HepG2 (cell line): Measurements from ENCODE around the gene NEURL2. TPM values are rescaled to one million over a fixed set of nuclear protein-coding genes. Genes with fewer than 3 reads are reported as not detected.
A peak's percentile ranks its signal among the peaks of the same experiment; 100 is the strongest.

Source experiments
- ATAD3A ChIP-seq: sonication (generic); formaldehyde crosslinking; IDR thresholded peaks from 2 replicates; pipeline ENCODE4 v1.4.0; 2020; ENCODE audit warnings: missing genetic modification reagents
- CCDC6 ChIP-seq: sonication (generic); formaldehyde crosslinking; IDR thresholded peaks from 2 replicates; pipeline ENCODE4 v1.8.1; 2022; ENCODE audit warnings: mild to moderate bottlenecking, missing genetic modification reagents, moderate library complexity
- CREB1 ChIP-seq, 2 experiments: fragments of 450-650 bp in 1 of 2; IDR thresholded peaks; 2 replicates each; pipeline ENCODE4 v1.6.1; 2016 to 2017; ENCODE audit warnings: control low read depth in 1 of 2, mild to moderate bottlenecking in 1 of 2, missing compliant biosample characterization in 1 of 2, missing genetic modification characterization in 1 of 2
- EED ChIP-seq: sonication (generic); formaldehyde crosslinking; IDR thresholded peaks from 2 replicates; pipeline ENCODE4 v1.5.0; 2020; ENCODE audit warnings: mild to moderate bottlenecking, missing genetic modification reagents
- FOXK1 ChIP-seq: sonication (generic); formaldehyde crosslinking; IDR thresholded peaks from 2 replicates; pipeline ENCODE4 v1.4.0; 2020; ENCODE audit warnings: low read depth, missing genetic modification reagents, borderline replicate concordance
- FOXP4 ChIP-seq: sonication (generic); formaldehyde crosslinking; IDR thresholded peaks from 2 replicates; pipeline ENCODE4 v1.4.0; 2020; ENCODE audit warnings: missing genetic modification reagents
- HOXA9 ChIP-seq: sonication (generic); formaldehyde crosslinking; IDR thresholded peaks from 2 replicates; pipeline ENCODE4 v1.8.1; 2022; ENCODE audit warnings: missing genetic modification reagents, mild to moderate bottlenecking, moderate library complexity, borderline replicate concordance
- KLF15 ChIP-seq: sonication (generic); formaldehyde crosslinking; IDR thresholded peaks from 2 replicates; pipeline ENCODE4 v1.8.1; 2023; ENCODE audit warnings: borderline replicate concordance, mild to moderate bottlenecking, inconsistent platforms, missing genetic modification reagents, mixed read lengths
- MIXL1 ChIP-seq: IDR thresholded peaks from 2 replicates; pipeline ENCODE4 v1.6.1; 2016
- POLR2A ChIP-seq, 2 experiments: IDR thresholded peaks; 2 replicates each; pipeline ENCODE4 v1.6.1; 2011; ENCODE audit warnings: low read depth in 2 of 2, low read length in 2 of 2, mild to moderate bottlenecking in 1 of 2, moderate library complexity in 1 of 2; ENCODE audit not compliant: insufficient read depth in 1 of 2
- POLR2AphosphoS5 ChIP-seq: IDR thresholded peaks from 2 replicates; pipeline ENCODE4 v1.6.1; 2012; ENCODE audit warnings: low read depth, low read length
- PRPF4 ChIP-seq: fragments of 200-400 bp; formaldehyde crosslinking; IDR thresholded peaks from 2 replicates; pipeline ENCODE4 v1.6.1; 2016; ENCODE audit warnings: low read length, low read depth; ENCODE audit not compliant: poor library complexity, severe bottlenecking
- RFXAP ChIP-seq: sonication (generic); formaldehyde crosslinking; IDR thresholded peaks from 2 replicates; pipeline ENCODE4 v1.4.0; 2020; ENCODE audit warnings: missing genetic modification reagents, borderline replicate concordance
- THRA ChIP-seq: sonication (generic); formaldehyde crosslinking; IDR thresholded peaks from 2 replicates; pipeline ENCODE4 v1.4.0; 2020; ENCODE audit warnings: missing genetic modification reagents, borderline replicate concordance
- ZBTB46 ChIP-seq: sonication (generic); formaldehyde crosslinking; IDR thresholded peaks from 2 replicates; pipeline ENCODE4 v1.4.0; 2020; ENCODE audit warnings: mild to moderate bottlenecking, missing genetic modification reagents, borderline replicate concordance
- ZBTB49 ChIP-seq: sonication (generic); formaldehyde crosslinking; IDR thresholded peaks from 2 replicates; pipeline ENCODE4 v1.4.0; 2020; ENCODE audit warnings: missing genetic modification reagents, borderline replicate concordance
- ZMYM4 ChIP-seq: sonication (generic); formaldehyde crosslinking; IDR thresholded peaks from 2 replicates; pipeline ENCODE4 v1.8.1; 2023; ENCODE audit warnings: mild to moderate bottlenecking, missing genetic modification reagents
- ZNF614 ChIP-seq: IDR thresholded peaks from 2 replicates; pipeline ENCODE4 v1.6.1; 2018; ENCODE audit warnings: missing biosample characterization, missing genetic modification reagents, inconsistent platforms, borderline replicate concordance
- polyA plus RNA-seq, 8 experiments: library from polyadenylated mRNA; depleted of rRNA in 3 of 8; stranded (reverse) in 7 of 8; unstranded in 1 of 8; fragments of >200 nt; fragmentation: Illumina TruSeq in 4 of 8; extraction: Trizol in 4 of 8; gene quantifications; 2 replicates each; pipeline versions ENCODE4 v1.2.1 to v1.2.3, GENCODE V29; 2011 to 2016; ENCODE audit warnings: low read depth in 4 of 8, missing spikeins in 1 of 8, mixed read lengths in 1 of 8; ENCODE audit not compliant: insufficient read depth in 1 of 8
- total RNA-seq, 5 experiments: library from RNA; depleted of rRNA; stranded (reverse); fragments of >200 nt; fragmentation: Illumina TruSeq; extraction: Trizol; gene quantifications; 2 replicates each; pipeline ENCODE4 v1.2.3, GENCODE V29; 2016; ENCODE audit warnings: low read depth in 1 of 5
- TF ChIP-seq, protein P1 (sequence below): fragments of 450-650 bp; IDR thresholded peaks from 2 replicates; pipeline ENCODE4 v1.6.1; 2016

The NEURL2 gene
- total and polyA plus RNA-seq, 2 of the 13 experiments (the other 11 are each of a cell fraction or from before 2014, with no cell fraction given), result 7.2 to 9.7 TPM

- TF ChIP-seq FOXP4 (CRISPR knock-in tag) (peak; percentile 65), RFXAP (CRISPR knock-in tag) (0 out of 2 replicates have a peak, but pooled peaks have one; percentile 23), FOXK1 (CRISPR knock-in tag) (0 out of 2 replicates have a peak, but pooled peaks have one; percentile 15), ATAD3A (CRISPR knock-in tag) (no peak), MIXL1 (CRISPR knock-in tag) (peak; percentile 12; the same call in 1 of the 2 replicates), KLF15 (CRISPR knock-in tag) (peak; percentile 52; the same call in 1 of the 2 replicates), CREB1 (IDR thresholded peaks at IDR 0.05) (no peak), CREB1 (CRISPR knock-in tag; IDR thresholded peaks at IDR 0.05) (0 out of 2 replicates have a peak, but pooled peaks have one; percentile 43), ZNF614 (peak; percentile 90), ZMYM4 (CRISPR knock-in tag) (peak; percentile 41), POLR2A (IDR thresholded peaks at IDR 0.05; ENCODE audit: insufficient read depth in 1 of 2, low read depth in 2 of 2, low read length in 2 of 2) (peak; percentile 65 to 82; a peak in 3 of 4 replicates), POLR2AphosphoS5 (peak; percentile 68), CCDC6 (CRISPR knock-in tag) (peak; percentile 12; the same call in 1 of the 2 replicates), ZBTB46 (CRISPR knock-in tag) (peak; percentile 99; the same call in 1 of the 2 replicates), PRPF4 (peak; percentile 17), HOXA9 (CRISPR knock-in tag) (no peak; the same call in 1 of the 2 replicates), ZBTB49 (CRISPR knock-in tag) (no peak), EED (CRISPR knock-in tag) (0 out of 2 replicates have a peak, but pooled peaks have one; percentile 18), THRA (CRISPR knock-in tag) (0 out of 2 replicates have a peak, but pooled peaks have one; percentile 37)
- TF ChIP-seq, protein P1, sequence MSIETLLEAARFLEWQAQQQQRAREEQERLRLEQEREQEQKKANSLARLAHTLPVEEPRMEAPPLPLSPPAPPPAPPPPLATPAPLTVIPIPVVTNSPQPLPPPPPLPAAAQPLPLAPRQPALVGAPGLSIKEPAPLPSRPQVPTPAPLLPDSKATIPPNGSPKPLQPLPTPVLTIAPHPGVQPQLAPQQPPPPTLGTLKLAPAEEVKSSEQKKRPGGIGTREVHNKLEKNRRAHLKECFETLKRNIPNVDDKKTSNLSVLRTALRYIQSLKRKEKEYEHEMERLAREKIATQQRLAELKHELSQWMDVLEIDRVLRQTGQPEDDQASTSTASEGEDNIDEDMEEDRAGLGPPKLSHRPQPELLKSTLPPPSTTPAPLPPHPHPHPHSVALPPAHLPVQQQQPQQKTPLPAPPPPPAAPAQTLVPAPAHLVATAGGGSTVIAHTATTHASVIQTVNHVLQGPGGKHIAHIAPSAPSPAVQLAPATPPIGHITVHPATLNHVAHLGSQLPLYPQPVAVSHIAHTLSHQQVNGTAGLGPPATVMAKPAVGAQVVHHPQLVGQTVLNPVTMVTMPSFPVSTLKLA, result no peak
Measured at GRCh38 chr20:45933266-45934045, 42.4 kb upstream of the NEURL2 start (continued).
